HUES48 (cell line): ENCODE results near the gene ARFGAP1.

ENCODE experiments used
- H3K27ac ChIP-seq: one replicate; pipeline ENCODE4 v1.7.0; 2013; ENCODE audit warnings: low read depth, low read length, inconsistent platforms
- H3K27me3 ChIP-seq: 2 replicates; pipeline ENCODE4 v1.6.1; 2013; ENCODE audit warnings: mild to moderate bottlenecking, low read length; ENCODE audit not compliant: control insufficient read depth, insufficient read depth
- H3K36me3 ChIP-seq: 2 replicates; pipeline ENCODE4 v1.6.1; 2013; ENCODE audit warnings: low read length; ENCODE audit not compliant: control insufficient read depth, insufficient read depth
- H3K4me1 ChIP-seq: 2 replicates; pipeline ENCODE4 v1.6.1; 2013; ENCODE audit warnings: mild to moderate bottlenecking, low read length; ENCODE audit not compliant: control insufficient read depth, insufficient read depth
- H3K4me3 ChIP-seq: 2 replicates; pipeline ENCODE4 v1.5.1; 2013; ENCODE audit warnings: mild to moderate bottlenecking, low read depth, low read length
- H3K9ac ChIP-seq: 2 replicates; pipeline ENCODE4 v1.6.1; 2013; ENCODE audit warnings: mild to moderate bottlenecking, low read depth, low read length, moderate library complexity
- H3K9me3 ChIP-seq: 2 replicates; pipeline ENCODE4 v1.6.1; 2013; ENCODE audit warnings: low read length; ENCODE audit not compliant: control insufficient read depth, insufficient read depth

The ARFGAP1 gene

GRCh38 chr20:63280929-63281545 lies 8.4 kb downstream of the ARFGAP1 start:
- H3K4me1 ChIP-seq, result no peaks in the 10 kb centered on the region
- no peak overlapping the region for H3K9ac ChIP-seq
- no peaks in the 10 kb centered on the region for H3K9me3 ChIP-seq
- peaks cover 89% of the 10 kb centered on the region for H3K36me3 ChIP-seq
- no peak overlapping the region for H3K4me3 ChIP-seq
- no peaks in the 10 kb centered on the region for H3K27me3 ChIP-seq
- H3K27ac ChIP-seq, result no peak overlapping the region

- H3K36me3 ChIP-seq, result peaks cover 84% of the 10 kb centered on the region
- H3K4me1 ChIP-seq, result no peaks in the 10 kb centered on the region
- no peak overlapping the region for H3K27ac ChIP-seq
These were observed 9.4 kb downstream of the ARFGAP1 start for GRCh38 chr20:63281742-63282665.

GRCh38 chr20:63282946-63283345 lies 10.3 kb downstream of the ARFGAP1 start:
- Histone ChIP-seq H3K27ac (no peak overlapping the region), H3K9me3 (no peaks in the 10 kb centered on the region), H3K27me3 (no peaks in the 10 kb centered on the region), H3K4me3 (no peak overlapping the region), H3K36me3 (peaks cover 84% of the 10 kb centered on the region), H3K4me1 (no peaks in the 10 kb centered on the region), H3K9ac (no peak overlapping the region)

More at GRCh38 chr20:63281742-63282665, 9.4 kb downstream of the ARFGAP1 start:
- H3K27me3 ChIP-seq, result no peaks in the 10 kb centered on the region
- H3K4me3 ChIP-seq, result no peak overlapping the region
- no peak overlapping the region for H3K9ac ChIP-seq
- H3K9me3 ChIP-seq, result no peaks in the 10 kb centered on the region

GRCh38 chr20:63283397-63284082 lies 10.9 kb downstream of the ARFGAP1 start:
- no peaks in the 10 kb centered on the region for H3K4me1 ChIP-seq
- H3K9ac ChIP-seq, result no peak overlapping the region
- no peaks in the 10 kb centered on the region for H3K9me3 ChIP-seq
- peaks cover 84% of the 10 kb centered on the region for H3K36me3 ChIP-seq
- no peak overlapping the region for H3K27ac ChIP-seq
- no peak overlapping the region for H3K4me3 ChIP-seq
- no peaks in the 10 kb centered on the region for H3K27me3 ChIP-seq

GRCh38 chr20:63284083-63284440 lies 11.4 kb downstream of the ARFGAP1 start:
- H3K4me3 ChIP-seq, result no peak overlapping the region
- H3K4me1 ChIP-seq, result no peaks in the 10 kb centered on the region
- no peaks in the 10 kb centered on the region for H3K27me3 ChIP-seq
- no peak overlapping the region for H3K27ac ChIP-seq
- H3K9me3 ChIP-seq, result no peaks in the 10 kb centered on the region
- peaks cover 84% of the 10 kb centered on the region for H3K36me3 ChIP-seq
- no peak overlapping the region for H3K9ac ChIP-seq

GRCh38 chr20:63284544-63284949 lies 11.9 kb downstream of the ARFGAP1 start:
- peaks cover 84% of the 10 kb centered on the region for H3K36me3 ChIP-seq
- no peaks in the 10 kb centered on the region for H3K9me3 ChIP-seq
- no peak overlapping the region for H3K27ac ChIP-seq
- H3K4me1 ChIP-seq, result no peaks in the 10 kb centered on the region
- no peak overlapping the region for H3K9ac ChIP-seq
- H3K4me3 ChIP-seq, result no peak overlapping the region
- no peaks in the 10 kb centered on the region for H3K27me3 ChIP-seq

- Histone ChIP-seq H3K9ac (no peak overlapping the region), H3K4me3 (no peak overlapping the region), H3K27me3 (no peaks in the 10 kb centered on the region), H3K9me3 (no peaks in the 10 kb centered on the region), H3K27ac (no peak overlapping the region), H3K4me1 (no peaks in the 10 kb centered on the region), H3K36me3 (peaks cover 80% of the 10 kb centered on the region)
These were observed 12.4 kb downstream of the ARFGAP1 start for GRCh38 chr20:63284981-63285524.

- H3K27me3 ChIP-seq, result no peaks in the 10 kb centered on the region
- no peak overlapping the region for H3K4me3 ChIP-seq
- no peaks in the 10 kb centered on the region for H3K9me3 ChIP-seq
- H3K27ac ChIP-seq, result no peak overlapping the region
- H3K9ac ChIP-seq, result no peak overlapping the region
- H3K4me1 ChIP-seq, result peaks cover 2% of the 10 kb centered on the region; the same call in 1 of the 2 replicates
- H3K36me3 ChIP-seq, result peaks cover 71% of the 10 kb centered on the region
These were observed 13.3 kb downstream of the ARFGAP1 start for GRCh38 chr20:63285636-63286615.

GRCh38 chr20:63286781-63287696 lies 14.4 kb downstream of the ARFGAP1 start:
- no peak overlapping the region for H3K9ac ChIP-seq
- H3K4me3 ChIP-seq, result no peak overlapping the region
- H3K9me3 ChIP-seq, result no peaks in the 10 kb centered on the region
- H3K27ac ChIP-seq, result no peak overlapping the region
- peaks cover 61% of the 10 kb centered on the region for H3K36me3 ChIP-seq
- no peaks in the 10 kb centered on the region for H3K27me3 ChIP-seq
- H3K4me1 ChIP-seq, result peaks cover 3% of the 10 kb centered on the region; the same call in 1 of the 2 replicates
